Fibroblast of villous mesenchyme (primary cell): ENCODE measurements around the gene RPIA. TPM values are rescaled to one million over a fixed set of nuclear protein-coding genes. Genes with fewer than 3 reads are reported as not detected.

ENCODE experiments used
- DNase-seq: peaks from one replicate; pipeline ENCODE4 v3.0.0-alpha.2; 2010; ENCODE audit warnings: low read depth
- H3K4me3 ChIP-seq: 2 replicates; pipeline ENCODE4 v1.5.1; 2011; ENCODE audit warnings: low read depth, mild to moderate bottlenecking, low read length
- total RNA-seq: library from RNA; depleted of rRNA; stranded (reverse); fragments of >200 nt; gene quantifications from 2 replicates; pipeline ENCODE4 v1.2.3, GENCODE V29; 2012
- TF ChIP-seq, protein P1 (sequence below): IDR thresholded peaks from 2 replicates; pipeline ENCODE4 v1.5.1; 2012; ENCODE audit warnings: low read depth, mild to moderate bottlenecking, low read length; ENCODE audit not compliant: insufficient read depth

Gene RPIA
- total RNA-seq, 1 donor = 9.5 TPM

DNA sequence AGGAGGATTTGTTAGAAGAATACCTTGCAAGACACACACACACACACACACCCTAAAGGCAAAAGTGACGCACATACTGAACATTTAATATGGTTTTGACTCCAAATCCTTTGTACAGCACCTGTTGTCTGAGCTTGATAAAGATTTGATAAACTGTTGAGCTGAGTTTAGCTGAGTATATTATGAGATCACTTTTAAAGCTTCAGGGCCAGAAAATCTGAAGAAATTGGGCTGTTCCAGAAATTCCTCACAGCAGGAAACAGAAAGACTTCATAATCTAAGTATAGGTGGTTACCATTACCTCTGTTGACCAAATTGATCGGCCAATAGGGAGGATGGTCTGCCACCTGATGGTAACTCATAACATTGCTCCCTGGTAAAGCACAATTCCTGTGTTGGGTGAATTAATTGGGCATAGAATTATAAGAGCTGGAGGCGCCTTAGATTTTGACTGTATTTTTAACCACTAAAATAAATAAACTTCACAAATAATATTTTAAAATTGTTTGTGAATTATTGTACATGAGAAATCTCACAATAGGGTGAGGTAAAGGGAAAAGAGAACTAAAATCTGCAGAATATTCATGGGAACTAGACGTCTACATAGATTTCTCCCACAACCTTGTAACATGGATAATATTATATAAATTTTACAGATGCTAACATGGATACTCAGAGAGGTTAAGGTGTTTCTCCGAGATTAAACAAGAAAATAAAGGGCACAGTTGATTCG, 21.8 kb upstream of the RPIA start:
- no peak overlapping the region for H3K4me3 ChIP-seq
- peak; percentile 54 for DNase-seq
- TF ChIP-seq, protein P1, sequence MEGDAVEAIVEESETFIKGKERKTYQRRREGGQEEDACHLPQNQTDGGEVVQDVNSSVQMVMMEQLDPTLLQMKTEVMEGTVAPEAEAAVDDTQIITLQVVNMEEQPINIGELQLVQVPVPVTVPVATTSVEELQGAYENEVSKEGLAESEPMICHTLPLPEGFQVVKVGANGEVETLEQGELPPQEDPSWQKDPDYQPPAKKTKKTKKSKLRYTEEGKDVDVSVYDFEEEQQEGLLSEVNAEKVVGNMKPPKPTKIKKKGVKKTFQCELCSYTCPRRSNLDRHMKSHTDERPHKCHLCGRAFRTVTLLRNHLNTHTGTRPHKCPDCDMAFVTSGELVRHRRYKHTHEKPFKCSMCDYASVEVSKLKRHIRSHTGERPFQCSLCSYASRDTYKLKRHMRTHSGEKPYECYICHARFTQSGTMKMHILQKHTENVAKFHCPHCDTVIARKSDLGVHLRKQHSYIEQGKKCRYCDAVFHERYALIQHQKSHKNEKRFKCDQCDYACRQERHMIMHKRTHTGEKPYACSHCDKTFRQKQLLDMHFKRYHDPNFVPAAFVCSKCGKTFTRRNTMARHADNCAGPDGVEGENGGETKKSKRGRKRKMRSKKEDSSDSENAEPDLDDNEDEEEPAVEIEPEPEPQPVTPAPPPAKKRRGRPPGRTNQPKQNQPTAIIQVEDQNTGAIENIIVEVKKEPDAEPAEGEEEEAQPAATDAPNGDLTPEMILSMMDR = peak; percentile 71

DNA sequence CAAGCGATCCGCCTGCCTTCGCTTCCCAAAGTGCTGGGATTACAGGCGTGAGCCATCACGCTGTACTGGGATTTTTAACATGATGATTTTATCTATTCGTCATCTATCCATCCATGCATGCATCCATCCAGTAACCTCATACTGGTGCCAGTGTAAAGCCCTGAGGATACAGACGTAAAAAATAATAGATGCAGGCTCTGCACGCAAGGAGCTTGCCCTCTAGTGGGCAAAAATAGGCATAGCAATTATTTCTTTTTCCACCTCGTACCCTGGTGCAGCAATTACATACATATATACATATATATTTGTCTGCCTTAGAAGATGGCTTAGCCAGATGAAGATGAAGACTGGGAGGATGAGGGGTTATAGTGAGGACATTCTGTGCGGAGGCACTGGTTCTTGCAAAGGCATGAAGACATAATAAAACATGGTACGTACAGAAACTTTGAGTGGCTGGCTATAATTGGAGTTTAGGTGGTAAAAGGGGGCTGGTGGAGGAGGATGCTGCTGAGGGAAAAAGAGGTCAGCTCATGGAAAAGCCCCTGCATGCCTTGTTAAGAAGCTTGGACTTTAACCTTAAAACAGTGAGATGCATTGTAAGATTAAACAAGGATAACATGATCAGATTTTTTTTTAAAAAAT, 19.6 kb upstream of the RPIA start:
- DNase-seq = peak; percentile 67
- no peak overlapping the region for H3K4me3 ChIP-seq

DNA sequence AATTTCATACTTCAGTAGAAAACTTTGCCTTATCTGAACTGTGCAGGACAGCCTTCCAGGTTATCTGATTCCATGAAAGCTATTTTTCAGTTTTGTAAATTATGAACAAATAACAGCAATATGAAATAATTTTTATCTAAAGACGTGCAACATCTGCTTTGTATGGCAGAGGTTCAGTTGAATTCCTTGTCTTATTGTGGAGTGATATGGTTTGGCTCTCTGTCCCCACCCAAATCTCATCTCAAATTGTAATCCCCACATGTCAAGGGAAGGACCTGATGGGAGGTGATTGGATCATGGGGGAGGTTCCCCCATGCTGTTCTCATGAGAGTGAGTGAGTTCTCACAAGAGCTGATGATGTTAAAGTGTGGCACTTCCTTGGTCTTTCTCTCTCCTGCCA, 18.1 kb upstream of the RPIA start:
- H3K4me3 ChIP-seq = no peak overlapping the region
- DNase-seq = no peak
- TF ChIP-seq, protein P1 = no peak

More for the DNA sequence above, 19.6 kb upstream of the RPIA start:
- TF ChIP-seq, protein P1 = peak; percentile 89

DNA sequence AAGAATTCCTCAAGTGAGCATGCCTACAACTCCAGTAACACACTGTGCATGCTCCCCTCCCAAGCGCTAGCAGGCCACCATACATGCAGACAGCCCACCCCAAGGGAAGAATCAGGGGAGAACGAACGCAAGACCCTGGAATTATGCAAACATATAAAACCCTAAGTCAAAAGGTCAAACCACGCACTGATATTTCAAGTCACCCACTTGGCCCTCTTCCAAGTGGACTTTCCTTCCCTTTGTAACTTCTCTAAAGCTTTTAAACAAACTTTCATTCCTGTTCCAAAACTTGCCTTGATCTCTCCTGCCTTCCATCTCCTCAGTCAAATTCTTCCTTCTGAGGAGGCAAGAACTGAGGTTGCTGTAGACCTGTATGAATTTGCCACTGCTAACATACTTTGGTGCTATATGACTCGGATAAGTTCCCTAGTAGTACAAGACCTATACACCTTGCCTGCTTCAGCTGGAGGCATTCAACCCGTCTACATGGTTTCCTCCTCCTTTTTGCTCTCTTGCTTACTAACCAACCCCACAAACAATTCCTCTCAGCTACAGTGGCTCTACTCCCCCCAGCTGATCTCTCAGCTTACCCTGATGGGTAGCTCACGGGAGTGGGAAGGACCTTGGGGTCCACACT, 11.1 kb upstream of the RPIA start:
- DNase-seq = no peak
- TF ChIP-seq, protein P1 = no peak
- no peak overlapping the region for H3K4me3 ChIP-seq

DNA sequence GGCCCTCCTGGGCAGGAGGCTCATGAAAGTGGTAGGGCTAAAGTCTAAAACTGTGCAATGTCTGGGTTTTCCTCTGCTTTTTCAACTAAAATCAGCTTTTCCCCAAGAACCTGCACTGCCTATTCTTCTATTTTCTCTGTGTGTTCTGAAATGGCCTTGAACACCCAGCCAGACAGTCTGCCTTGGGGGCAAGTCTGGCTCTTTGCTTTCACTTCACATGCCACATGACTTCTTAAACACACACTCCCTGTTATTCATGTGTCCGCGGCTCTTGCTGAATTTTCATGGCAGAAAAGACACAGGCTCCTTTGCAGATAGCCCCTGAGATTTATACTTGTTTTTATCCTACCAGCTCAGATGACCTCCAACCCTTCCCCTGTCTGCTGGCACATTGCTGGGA, 10.6 kb upstream of the RPIA start:
- no peak for DNase-seq
- TF ChIP-seq, protein P1 = no peak
- no peak overlapping the region for H3K4me3 ChIP-seq

DNA sequence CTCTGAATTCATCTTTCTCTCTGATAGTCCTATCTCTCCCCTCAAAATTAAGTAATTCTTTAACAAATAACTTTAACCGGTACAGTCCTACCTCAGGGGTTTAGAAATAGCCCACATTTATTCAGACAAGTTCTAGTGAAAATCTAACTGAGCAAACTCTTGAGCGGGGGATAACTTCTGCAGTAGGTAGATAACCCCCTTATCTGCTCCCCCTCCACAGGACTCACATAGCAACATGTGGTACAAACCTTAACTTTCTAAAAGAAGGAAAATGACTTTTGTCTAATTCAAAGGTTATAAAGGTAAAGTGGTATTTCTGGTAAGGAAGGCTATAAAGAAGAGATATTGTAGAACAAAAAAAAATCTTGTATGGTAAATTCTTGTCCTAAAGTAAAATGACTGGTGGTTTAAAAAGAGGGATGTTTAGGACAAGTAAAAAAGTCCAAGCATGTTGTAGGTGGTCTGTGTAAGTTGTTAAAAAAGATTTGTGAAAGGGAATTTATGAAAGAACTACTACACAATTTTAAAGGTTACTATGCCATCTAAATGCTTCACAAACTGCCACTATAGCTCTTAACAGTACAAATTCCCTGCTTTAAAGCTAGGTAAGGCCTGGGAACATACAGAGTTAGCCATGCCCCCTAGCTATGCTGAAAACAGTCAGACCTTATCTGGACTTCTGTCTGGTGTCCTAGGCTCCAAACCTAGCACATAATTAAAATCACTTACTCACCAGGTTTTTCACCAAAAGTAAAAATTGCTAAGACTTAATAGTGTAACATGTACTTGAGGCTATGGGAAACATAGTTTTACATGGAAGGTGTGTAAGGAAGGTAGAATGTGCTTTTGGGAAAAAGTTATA, 8.1 kb upstream of the RPIA start:
- TF ChIP-seq, protein P1 = no peak
- no peak overlapping the region for H3K4me3 ChIP-seq
- no peak for DNase-seq
